Right renal pelvis (tissue), 4 donors: Measurements from ENCODE around the gene CAPZB. TPM values are rescaled to one million over a fixed set of nuclear protein-coding genes. Genes with fewer than 3 reads are reported as not detected.

ENCODE experiments used
- DNase-seq, 4 donors: peaks; one replicate each; pipeline ENCODE4 v3.0.0-alpha.2; 2013; ENCODE audit warnings: low read depth in 4 of 4, low spot score in 3 of 4, missing footprints in 1 of 4
- polyA plus RNA-seq, 4 donors: library from polyadenylated mRNA; unstranded; fragments of 120-200 nt; gene quantifications; one replicate each; pipeline ENCODE4 v1.2.1, GENCODE V29; 2013; ENCODE audit not compliant: insufficient read length in 4 of 4

Gene CAPZB
- polyA plus RNA-seq, 4 donors: 248 to 277 (median 264) TPM

DNA sequence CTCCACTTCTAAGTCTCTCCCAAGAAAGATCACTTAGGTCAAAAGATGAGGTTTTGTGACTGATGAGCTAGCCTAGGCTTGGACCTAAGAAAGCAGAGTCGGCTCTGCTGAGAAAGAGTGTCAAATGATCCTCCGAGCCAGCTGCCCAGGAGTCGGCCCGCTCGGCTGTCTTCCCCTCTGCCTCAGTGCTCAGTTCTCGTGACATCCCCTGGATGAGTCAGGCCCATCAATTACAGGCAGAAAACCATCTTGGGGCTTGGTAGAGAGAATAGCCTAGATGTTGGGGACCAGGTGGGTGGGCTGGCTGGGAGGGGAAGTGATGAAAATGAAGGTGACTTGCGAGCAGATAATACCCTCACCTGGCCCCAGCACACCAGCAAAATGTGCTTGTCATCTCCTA, 112.7 kb downstream of the CAPZB start:
- no peak for DNase-seq

DNA sequence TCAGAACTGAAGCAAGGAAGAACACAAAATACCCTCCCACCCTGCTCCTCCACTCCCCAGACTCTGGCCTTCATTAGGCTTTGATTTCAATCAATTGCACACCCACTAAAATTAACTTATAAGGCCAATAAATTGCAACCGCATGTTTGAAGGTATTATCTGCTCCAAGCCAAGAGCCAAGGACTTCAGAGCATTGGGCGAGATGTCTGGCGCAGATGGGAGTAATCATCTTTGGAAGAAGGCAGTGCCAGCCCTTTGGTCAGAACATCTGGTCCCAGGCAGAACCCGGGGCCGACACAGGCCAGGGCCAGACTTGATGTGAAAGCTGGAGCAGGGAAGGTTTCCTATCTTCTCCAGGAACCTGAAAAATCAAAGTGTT, 113.2 kb downstream of the CAPZB start:
- no peak for DNase-seq

DNA sequence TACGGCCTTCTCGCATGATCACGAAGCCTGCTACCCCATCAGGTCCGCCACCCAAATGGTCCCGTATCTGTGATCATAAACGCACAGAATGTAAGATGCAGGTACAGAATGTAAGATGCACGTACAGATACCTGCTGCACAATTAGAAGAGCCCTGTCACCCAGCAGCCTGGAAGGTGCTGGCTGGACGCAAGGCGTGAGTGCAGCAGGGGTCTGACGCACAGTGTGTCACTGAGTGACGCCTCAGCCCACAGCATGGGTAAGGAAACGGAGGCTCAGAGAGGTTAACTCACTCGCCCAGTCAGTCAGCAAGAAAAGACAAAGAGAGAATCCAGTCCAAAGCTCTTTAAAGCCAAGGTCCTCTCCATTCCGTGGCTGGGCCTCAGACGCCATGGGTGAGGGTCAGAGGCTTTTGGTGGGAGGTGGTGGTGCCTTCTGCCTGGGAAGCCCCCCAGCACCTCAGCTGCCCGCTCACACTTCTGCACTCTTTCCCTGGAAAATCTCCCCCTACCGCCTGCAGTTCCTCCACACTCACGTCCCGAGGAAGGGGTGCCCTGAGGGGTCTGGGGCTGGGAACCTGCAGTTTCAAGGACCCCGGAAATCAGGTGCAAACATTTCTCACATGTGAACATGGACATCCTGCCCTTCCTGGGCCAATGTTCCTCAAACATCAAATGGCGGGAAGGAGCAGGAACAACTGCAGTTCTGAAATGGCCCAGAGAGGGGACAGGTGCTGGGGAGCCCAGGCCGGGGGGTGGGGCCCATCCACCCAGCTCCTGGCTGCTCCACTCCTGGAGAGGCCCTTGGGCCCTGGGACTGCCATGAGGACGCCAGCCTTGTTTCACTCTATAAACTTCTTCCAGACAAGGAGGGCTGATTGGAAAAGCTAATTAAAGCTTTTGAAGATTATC, 113.9 kb downstream of the CAPZB start:
- DNase-seq: no peak

DNA sequence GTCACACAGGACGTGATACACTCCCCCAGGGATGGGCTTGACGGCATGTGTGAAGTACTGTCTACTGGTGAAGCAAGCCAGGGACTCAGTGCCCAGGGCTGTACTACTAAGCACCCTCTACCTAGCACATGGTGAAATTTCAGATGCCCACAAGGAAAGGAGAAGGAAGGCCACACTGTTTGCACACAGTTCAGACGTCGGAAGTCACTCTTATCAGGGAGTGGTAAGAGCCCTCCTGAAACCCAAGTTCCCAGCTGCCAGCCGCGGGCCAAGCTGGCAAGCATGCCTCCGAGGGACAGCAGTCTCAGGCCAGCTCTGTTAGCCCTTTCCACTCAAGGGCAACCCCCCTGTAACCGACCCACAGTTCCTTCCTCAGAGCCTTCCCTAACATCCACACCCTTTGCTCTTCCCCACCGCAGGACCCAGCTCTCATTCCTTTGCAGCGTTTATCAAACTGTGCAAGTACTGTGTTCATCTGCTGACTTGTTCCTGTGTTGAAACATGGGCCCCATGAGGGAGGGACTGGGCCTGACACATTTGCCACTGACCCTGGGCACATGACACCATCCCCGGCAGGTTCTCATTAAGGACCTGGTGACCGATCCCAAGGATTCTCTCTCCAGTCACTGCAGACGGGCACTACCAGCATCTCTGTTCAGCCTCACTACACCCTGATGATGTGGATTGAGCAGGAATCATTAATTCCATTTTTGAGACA, 114.7 kb downstream of the CAPZB start:
- no peak for DNase-seq

DNA sequence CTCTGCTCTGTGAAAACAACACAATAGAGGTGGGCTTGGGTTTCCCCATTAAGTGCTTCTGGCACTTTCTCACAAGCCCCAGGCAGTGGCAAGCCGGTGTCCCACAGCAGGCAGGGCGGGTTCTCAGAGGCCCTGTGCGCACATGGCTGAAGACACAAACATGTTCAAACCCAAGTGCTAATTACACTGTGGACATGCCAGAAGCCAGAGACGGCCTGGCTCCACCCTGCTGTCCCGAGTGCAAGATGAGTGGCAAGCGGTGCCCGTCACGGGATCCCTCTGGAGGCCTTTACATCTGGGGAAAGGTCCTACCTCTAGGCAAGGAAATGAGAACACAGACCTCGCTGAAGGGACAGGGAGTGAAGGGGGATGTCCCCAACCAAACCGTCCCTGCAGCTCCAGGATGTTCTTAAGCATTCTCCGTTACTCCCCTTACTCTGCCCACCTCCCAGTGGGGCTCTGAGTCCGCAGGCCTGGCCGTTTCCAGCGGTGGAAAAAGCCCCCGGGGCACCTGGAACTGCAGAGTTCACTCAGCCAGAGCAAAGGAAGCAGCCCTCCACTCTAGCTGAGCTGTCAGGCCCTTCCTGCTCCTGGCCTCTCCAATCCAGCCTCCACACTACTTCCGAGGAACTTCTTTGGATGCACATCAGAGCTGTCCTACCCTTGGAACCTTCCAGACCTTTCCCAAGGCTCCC, 115.8 kb downstream of the CAPZB start:
- no peak for DNase-seq

DNA sequence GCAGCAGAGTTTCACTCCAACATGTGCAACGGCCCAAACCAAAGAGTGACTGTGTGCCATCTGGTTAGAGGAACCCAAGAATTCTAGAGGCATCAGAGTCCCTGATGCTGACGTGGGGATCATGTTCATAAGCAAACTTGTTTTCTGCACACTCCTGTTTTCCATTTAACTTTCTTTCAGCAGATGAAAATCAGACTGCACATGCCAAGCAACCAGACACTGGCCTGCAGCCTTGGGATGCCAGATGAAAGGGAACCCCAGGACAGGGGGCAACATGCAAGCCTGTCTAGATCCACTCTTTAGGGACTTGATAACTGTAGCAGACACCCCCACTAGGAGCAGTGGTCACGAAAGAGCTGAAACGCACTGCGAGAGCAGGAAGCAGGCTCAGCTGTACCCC, 116.4 kb downstream of the CAPZB start:
- no peak for DNase-seq

DNA sequence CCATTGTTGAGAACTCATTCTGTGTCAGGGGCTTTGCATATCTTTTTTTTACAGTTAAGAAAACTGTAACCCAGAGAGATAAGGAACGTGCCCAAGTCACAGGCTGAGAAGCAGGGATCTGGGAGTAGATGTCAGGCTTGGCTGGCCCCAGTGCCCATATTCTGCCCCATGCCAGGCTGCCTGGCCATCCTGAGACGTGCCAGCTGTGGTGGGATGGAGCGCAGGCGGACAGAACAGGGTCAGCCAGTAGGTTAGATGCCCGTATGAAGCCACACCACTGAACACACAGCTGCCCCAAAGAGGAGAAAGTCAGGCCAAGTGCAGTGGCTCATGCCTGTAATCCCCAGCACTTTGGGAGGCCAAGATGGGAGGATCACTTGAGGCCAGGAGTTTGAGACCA, 117.3 kb downstream of the CAPZB start:
- no peak for DNase-seq

DNA sequence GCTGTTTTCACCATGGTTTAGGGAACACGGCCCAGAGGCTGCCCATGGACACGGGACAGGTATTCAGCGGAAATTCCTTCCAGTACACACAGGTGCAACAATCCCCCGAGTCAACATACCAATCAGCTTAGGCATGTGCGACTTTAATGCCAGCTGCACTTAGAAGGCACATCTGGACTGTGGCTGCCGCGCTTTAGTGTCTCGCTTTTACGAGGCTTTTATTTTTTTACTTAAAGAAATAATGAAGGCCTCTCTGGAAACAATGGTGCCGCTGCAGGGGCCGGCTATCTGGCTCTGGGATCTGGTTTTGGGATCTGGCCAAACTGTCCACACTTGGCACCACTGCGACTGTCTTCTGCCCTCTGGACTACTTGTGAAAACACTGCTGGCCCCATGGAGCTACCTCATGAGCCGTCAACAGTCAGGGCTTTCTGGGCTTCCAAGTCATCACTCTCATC, 117.7 kb downstream of the CAPZB start:
- DNase-seq: no peak

DNA sequence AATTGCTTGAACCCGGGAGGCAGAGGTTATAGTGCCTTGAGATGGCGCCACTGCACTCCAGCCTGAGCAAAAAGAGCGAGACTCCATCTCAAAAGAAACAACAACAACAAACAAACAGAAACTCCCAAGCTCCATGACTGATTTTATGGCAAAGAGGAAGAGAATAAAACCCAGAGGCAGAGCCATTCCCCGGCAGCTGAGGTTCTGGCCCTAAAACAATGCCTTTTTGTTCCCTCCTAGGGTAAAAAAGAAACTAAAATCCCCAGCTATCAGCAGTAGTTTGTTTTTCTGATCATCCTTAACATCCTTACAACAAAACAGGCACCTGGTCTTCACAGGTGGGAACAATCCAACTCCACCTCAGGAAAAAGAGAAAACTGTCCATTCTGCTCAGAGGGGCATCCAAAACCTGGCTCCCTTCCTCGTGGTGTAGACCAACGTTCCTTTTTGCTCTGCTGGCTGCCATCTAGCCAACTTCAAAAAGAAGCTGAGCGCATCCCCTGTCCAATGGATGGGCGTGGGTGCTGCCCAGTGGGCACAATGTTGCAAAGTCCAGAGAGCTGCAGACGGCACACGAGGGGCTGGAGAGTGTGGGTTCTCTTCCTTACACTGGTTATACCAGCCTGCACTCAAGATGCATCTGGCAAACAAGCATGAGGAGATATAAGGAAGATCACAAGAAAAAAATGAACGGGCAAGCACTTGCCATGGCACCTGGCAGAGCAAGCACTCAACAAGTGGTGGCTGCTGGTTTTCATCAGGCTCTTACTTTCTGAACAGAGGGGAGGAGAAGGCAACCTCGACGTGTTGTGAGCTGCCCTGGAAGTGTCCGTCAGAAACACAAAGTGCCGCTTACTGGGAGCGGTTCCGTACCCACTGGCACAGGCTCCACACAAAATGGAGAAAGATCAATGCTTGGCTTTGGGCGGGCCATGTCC, 118.5 kb downstream of the CAPZB start:
- no peak for DNase-seq

DNA sequence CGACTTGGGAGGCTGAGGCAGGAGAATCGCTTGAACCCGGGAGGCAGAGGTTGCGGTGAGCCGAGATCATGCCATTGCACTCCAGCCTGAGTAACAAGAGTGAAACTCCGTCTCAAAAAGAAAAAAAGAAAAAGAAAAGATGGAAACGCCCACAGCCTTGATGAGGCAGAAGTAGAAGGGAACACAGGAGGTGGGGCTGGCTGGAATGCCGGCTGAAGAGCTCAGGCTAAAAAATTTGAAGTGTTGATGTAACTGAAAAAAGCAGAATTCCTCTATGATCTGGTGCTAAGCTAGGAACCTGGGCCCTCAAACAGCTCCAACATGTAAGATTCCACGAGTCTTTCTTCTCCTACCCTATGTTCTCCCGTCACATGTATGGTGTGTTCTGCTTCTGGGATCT, 119.6 kb downstream of the CAPZB start:
- DNase-seq: no peak

DNA sequence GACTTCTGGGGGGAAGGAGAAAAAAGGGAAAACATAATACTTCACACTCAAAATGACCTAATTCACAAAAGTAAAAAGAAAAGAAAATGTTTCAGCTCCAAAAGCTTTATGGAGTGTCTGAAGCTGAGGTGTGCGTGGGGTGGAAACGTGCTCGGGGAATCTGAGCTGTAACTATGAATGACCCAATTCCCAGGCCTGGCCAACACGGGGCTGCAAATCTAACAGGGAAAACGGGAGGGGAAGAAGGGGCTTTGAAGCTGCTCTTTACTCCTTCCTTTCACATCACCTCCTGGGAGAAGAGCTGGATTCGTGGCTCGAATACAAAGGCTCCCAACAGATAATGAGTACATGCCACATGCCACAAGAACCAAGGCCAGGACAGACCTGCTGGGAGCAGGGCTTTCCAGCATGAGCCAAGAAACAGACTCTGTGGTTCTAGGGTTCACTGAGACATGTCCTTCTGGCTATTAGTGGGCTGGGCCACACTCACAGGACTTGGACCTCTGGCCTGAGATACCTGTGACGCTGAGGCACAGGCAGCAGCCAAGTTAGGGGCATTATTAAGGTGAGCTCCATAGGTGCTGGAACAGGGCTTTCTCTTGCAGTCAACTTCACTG, 121.7 kb downstream of the CAPZB start:
- DNase-seq: no peak

DNA sequence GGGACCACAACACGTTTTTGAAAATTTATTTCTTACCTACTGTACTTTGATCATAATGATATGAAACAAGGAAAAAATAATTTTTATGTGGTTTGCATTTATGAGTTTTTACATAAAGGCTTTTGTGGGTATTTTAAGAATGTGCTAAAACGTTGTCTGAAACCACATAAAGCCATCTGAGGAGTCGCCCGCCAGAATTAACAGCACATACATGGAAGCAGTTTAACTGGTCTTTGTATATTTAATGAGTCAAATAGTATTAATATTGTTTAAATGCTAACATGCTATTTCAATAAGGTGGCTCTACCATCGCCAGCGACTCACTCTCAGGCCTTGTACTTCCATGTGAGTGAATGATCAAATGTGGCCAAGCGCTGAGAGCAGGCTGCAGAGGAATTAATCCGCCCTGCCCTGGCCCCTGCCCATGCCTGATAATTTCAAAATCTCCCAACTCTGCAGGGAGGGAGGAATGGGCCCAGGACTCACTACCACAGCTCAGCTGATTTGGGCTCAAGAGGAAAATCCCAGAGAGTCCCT, 123.7 kb downstream of the CAPZB start:
- no peak for DNase-seq

DNA sequence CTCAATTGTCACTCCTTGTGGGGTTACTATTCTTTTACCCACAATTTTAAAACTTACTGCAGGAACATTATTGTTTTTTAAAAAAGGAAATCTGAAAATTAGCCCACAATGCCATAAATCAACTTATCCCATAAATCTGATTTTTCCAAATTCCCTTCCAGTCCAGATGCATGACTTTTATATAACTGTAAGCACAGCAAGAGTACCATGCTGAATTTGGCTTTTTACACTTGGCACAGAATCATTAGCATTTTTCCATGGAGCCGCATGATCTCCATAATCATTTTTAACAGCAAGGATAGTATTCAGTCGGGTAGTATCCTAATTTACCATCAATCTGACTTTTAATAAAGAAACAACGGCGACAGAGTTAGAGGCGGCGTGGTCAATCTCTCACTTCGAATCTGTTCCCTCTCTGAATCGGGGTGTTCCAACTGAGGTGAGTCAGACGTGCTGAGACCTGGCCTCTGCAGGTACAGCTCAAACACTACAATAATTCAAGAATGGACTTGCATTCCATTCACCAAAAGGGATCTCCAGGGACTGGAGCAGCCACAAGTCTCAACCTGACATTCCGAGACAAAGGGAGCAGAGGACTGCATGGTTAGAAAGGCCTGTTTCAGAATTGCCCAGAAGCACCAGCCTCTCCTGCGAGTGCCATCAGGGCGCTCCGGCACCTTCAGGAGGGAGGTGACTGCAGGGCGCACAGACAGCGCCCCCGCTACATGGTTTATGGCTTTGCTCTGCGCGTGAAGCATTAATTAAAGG, 124.3 kb downstream of the CAPZB start:
- DNase-seq: no peak

DNA sequence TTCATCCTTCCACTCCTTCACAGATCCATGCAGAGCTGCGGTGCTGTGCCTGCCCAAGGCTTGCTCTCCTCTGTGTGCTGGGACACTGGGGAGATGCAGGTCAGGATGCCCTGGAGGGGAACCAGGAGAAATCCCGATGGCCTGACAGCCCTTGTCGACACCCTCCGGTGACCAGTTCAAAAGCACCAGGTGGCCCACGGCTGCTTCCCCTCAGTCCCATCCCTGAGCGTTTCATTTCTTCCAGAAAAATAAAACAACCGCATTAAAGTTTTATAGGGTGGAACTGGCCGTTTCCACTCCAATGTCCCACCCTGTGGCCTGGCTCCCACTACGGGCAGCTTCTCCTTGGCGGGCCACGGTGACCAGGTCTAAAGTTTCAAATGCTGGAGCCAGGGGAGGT, 124.9 kb downstream of the CAPZB start:
- no peak for DNase-seq

DNA sequence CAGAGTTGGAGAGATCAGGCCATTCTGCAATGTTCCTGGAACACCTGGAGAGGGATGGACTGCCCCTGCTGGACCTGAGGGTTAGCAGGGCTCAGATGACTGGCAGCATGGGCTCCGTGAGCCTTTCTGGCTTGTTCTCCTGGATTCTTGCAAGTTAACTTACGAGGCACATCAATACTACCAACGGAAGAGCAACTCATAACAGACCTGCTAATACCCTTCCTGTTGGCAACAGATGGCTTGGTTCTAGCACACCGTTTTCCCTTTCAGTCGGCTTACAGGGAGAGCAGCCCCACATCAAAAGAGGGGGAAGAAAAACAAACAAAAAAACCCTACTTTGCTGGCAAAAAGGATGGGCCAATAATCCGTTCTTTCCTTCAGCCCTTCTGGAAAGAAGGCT, 125.3 kb downstream of the CAPZB start:
- no peak for DNase-seq

DNA sequence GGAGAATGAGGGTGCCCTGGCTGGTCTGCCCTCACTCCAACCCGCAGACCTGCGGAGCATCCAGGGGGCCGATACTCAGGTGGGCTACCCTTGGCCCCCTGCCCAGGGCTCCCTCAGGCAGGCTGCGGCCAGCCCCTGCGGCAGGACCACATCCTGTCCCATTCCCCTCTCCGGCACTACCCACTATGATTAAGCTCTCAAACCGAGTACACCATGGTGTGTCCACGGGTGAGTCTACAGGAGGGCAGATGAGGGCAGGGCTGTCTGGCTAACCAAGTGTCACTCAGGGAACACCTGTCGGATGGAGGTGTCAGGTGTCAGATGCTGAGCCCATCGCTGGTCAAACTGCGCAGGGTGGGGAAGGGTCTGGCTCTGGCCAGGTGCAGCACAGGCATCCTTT, 126.0 kb downstream of the CAPZB start:
- no peak for DNase-seq

DNA sequence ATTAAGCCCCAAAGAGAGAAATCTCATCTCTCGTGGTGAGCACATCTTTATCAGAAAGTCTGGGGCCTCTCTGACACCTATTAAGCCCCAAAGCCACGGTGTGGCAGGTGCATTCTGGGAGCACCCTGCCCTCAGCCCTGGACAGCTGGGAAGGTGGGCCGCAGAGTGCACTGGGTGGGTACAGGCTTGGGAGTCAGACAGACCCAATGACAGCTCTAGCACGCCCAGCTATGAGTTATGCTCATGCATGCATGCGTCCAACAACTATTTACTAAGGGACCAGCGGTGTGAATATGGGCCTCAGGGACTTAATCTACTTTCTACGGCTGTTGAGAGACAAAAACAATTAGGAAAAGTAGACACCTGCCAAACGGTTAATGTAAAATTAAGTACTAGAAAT, 126.6 kb downstream of the CAPZB start:
- DNase-seq: no peak

DNA sequence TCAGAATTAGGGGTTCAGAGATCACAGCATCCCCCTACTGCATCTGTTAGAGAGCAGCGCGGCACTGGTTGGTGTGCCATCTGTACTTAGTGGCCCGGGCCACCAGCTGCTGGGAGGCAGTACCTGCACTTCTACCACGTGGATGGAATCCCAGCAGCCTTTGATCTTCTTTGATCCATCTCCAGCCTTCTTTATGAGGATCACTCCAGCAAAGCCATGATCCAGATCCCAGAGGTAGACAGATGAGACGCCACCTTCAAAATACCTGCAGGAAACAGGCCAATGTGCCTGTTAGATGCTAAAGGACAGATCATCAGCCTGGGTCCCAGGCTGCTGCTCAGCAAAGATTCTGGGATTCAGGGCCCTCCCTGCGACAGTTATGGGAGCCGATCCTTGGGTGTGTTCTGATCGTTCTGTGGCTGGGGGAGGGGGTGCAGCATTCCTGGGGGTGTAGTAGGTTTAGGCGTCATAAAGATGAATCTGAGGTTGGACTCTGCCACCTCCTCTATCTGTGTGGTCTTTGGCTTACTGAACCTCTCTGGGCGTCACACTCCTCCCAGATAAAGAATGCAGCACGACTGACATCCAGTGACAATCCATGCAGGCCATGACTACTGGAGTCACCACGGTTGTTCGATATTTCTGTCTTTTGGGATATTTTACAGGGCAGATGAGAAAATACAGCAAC, 127.9 kb downstream of the CAPZB start:
- DNase-seq: no peak
